GM12875 (cell line): Measurements from ENCODE around the gene LRRC4C.

Experiments used
- H3K4me3 ChIP-seq: one replicate; pipeline ENCODE4 v1.5.1; 2011; ENCODE audit warnings: low read depth, low read length, control low read depth
- CTCF ChIP-seq: IDR thresholded peaks from 2 replicates; pipeline ENCODE4 v1.5.1; 2011; ENCODE audit warnings: low read depth, mild to moderate bottlenecking, control low read depth, inconsistent platforms, low read length, moderate library complexity, borderline replicate concordance; ENCODE audit not compliant: insufficient read depth

LRRC4C gene

GRCh38 chr11:41246399-41246745 is 213.1 kb downstream of the LRRC4C start:
- no peak for TF ChIP-seq CTCF
- H3K4me3 ChIP-seq: no peak overlapping the region

GRCh38 chr11:41245704-41246398 is 213.6 kb downstream of the LRRC4C start:
- H3K4me3 ChIP-seq: no peak overlapping the region
- TF ChIP-seq CTCF: peak; percentile 18; the same call in 1 of the 2 replicates

DNA sequence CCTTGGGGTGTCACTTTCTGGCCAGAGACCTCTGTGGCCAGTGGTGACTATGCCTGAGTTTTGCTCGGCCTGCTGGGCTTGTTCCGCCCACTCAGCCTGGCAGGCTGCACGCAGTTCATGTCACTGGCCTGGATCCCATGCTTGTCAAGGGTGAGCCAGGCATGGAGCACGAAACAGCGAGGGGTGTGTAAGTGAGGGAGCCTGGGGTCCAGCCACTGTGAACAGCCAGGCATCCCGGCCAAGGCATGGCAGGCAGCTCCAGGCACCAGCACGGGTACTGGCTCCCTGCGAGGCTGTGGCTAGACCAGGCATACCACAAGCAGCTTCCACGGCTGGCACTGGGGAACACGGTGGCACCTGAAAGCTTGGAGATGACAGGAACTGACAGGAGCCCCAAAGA is 214.3 kb downstream of the LRRC4C start:
- TF ChIP-seq CTCF: no peak
- no peak overlapping the region for H3K4me3 ChIP-seq

DNA sequence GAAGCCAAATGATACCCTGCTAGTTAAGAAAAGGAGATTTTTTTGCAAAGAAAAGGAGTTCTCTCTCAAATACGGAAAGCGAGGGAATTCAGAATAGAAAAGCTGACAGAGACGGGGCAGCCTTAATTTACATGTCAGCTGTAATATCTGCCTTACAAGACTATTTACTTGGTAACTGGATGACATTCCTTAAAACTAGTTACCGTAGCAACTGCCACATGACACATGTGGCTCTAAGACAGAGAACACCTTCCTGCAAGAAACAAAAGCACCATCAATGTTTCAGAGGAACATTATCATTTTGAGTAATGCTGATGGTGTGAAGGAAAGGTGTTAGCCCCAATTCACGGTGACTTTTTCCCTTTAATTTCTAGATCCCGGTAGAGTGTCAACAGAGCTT is 222.1 kb downstream of the LRRC4C start:
- TF ChIP-seq CTCF: no peak
- H3K4me3 ChIP-seq: no peak overlapping the region

GRCh38 chr11:41235668-41236067 is 223.8 kb downstream of the LRRC4C start:
- no peak for TF ChIP-seq CTCF

DNA sequence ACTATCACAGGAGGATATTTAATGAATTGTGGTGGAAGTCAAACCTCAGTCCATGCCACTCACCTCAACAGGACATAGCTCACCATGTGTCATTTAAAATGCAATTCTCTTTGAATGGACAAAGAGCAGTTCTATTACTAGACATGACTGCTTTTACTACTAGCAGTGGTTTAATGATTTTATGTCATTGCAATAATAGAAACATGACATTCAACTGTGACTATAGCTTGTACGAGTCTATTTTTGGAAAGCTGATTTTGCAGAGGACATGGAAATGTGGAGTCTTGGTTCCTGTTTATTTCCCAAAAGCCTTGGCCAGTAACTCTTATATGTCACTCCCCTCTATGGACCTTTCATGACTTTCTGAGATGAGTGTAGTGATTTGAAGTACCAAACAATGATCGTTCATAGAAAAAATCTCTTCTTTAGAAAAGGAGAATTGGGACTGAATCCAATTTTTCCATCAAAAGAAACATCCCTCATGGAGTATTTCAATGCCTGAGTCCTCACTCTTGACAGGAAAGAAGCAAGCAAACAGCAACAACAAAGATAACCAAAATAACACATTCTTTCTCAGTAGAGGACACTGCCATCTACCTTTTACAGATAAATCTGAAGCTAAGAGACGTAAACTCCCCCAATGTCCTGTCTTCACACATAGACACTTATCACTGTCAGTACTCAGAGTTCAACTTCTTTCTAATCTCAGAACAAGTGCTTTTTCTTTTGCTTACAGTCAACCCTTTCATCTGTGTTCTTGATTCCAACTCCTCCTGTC is 233.4 kb downstream of the LRRC4C start:
- H3K4me3 ChIP-seq: no peak overlapping the region
- TF ChIP-seq CTCF: no peak

More at GRCh38 chr11:41235668-41236067, 223.8 kb downstream of the LRRC4C start:
- H3K4me3 ChIP-seq: no peak overlapping the region

GRCh38 chr11:41222236-41222635 is 237.2 kb downstream of the LRRC4C start:
- H3K4me3 ChIP-seq: no peak overlapping the region

More at GRCh38 chr11:41222236-41222635, 237.2 kb downstream of the LRRC4C start:
- no peak for TF ChIP-seq CTCF
